Loucy (cell line): ENCODE measurements around the gene PDE10A.

Experiments
- CTCF ChIP-seq: fragments of 200-600 bp; sonication (generic); conservative IDR thresholded peaks from 2 replicates; pipeline ENCODE4 v1.5.1; 2014; ENCODE audit warnings: mild to moderate bottlenecking, antibody characterized with exemption, low read length
- EZH2phosphoT487 ChIP-seq: fragments of 200-600 bp; IDR thresholded peaks from 2 replicates; pipeline ENCODE4 v1.6.1; 2018; ENCODE audit warnings: antibody characterized with exemption, mild to moderate bottlenecking, moderate library complexity, borderline replicate concordance

DNA sequence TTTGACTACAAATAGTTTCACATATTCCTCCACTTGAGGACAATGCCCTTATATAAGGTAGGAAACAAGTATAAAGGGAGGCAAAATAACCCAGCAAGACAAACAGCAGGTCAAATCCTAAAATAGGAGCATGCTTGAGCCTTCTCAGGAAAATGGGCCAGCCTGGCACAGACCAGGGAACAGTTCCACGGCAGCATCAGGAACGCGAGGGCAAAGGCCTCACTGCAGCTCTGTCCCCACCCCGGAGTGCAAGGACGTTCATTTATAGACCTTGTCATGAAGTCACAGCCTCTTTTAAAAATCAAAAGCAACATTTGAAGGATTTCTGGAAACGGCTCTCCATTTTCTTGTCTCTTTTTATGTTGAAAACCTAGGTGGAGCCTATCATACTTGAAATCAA, 17.1 kb downstream of the PDE10A start:
- TF ChIP-seq CTCF (no peak), EZH2phosphoT487 (no peak)
